Panc1 (cell line): Measurements from ENCODE around the gene NUTF2. TPM values are rescaled to one million over a fixed set of nuclear protein-coding genes. Genes with fewer than 3 reads are reported as not detected.

Experiments used
- ATAC-seq: fragments of 200-7000 bp; cut with Tn5 transposase; 2 replicates; pipeline ENCODE4 v1.9.1; 2020; ENCODE audit warnings: mild to moderate bottlenecking, moderate library complexity
- BruUV-seq: library from RNA; stranded (reverse); fragments of 400-500 nt; replicated peaks from 2 replicates; lab custom pipeline; 2021; lab: Mats Ljungman, UMichigan
- CTCF ChIA-PET: fragments of 300-600 bp; sonication (Branson Sonifier 250); formaldehyde crosslinking; loops from one replicate; lab custom pipeline; 2022; ENCODE audit warnings: antibody characterized with exemption; lab: Charles Lee
- POLR2A ChIA-PET: fragments of 300-600 bp; sonication (Branson Sonifier 250); formaldehyde crosslinking; loops from one replicate; lab custom pipeline; 2022; ENCODE audit warnings: antibody characterized with exemption; lab: Charles Lee
- DNase-seq: peaks from one replicate; pipeline ENCODE4 v3.0.0-alpha.2; 2010; ENCODE audit warnings: low read depth, low spot score
- H3K27ac ChIP-seq: 2 replicates; pipeline ENCODE4 v1.5.1; 2011; ENCODE audit warnings: mild to moderate bottlenecking, low read length, inconsistent platforms
- H3K27me3 ChIP-seq: fragments of 200-500 bp; sonication (Bioruptor generic); 2 replicates; pipeline ENCODE4 v1.6.0; 2014; ENCODE audit warnings: low read length, inconsistent platforms; ENCODE audit not compliant: control insufficient read depth, insufficient read depth
- H3K36me3 ChIP-seq: fragments of 200-500 bp; sonication (Bioruptor generic); 2 replicates; pipeline ENCODE4 v1.5.1; 2014; ENCODE audit warnings: inconsistent platforms, mild to moderate bottlenecking, low read length, moderate library complexity; ENCODE audit not compliant: control insufficient read depth, insufficient read depth
- H3K4me1 ChIP-seq: 2 replicates; pipeline ENCODE4 v1.5.1; 2011; ENCODE audit warnings: inconsistent platforms, mild to moderate bottlenecking, low read length, moderate library complexity; ENCODE audit not compliant: control insufficient read depth, insufficient read depth
- H3K4me3 ChIP-seq, 2 experiments: 2 replicates each; pipeline ENCODE4 v1.5.1; 2011 to 2012; ENCODE audit warnings: low read depth in 2 of 2, low read length in 2 of 2, mild to moderate bottlenecking in 2 of 2, inconsistent platforms in 1 of 2, moderate library complexity in 1 of 2
- H3K9me3 ChIP-seq: fragments of 200-500 bp; sonication (Bioruptor generic); 2 replicates; pipeline ENCODE4 v1.5.1; 2014; ENCODE audit warnings: low read depth, mild to moderate bottlenecking, inconsistent platforms, low read length, moderate library complexity; ENCODE audit not compliant: control insufficient read depth, insufficient read depth
- POLR2AphosphoS5 ChIP-seq: IDR thresholded peaks from 2 replicates; pipeline ENCODE4 v1.6.1; 2012; ENCODE audit warnings: mild to moderate bottlenecking, low read depth, low read length, moderate library complexity
- SIN3A ChIP-seq: IDR thresholded peaks from 2 replicates; pipeline ENCODE4 v1.6.1; 2012; ENCODE audit warnings: low read depth, mild to moderate bottlenecking, low read length, moderate library complexity, borderline replicate concordance; ENCODE audit not compliant: insufficient read depth
- TCF7L2 ChIP-seq: IDR thresholded peaks from 2 replicates; pipeline ENCODE4 v1.6.1; 2011; ENCODE audit warnings: mild to moderate bottlenecking, low read depth, low read length, inconsistent platforms
- in situ Hi-C: cut with HindIII; loops from 2 replicates; pipeline ENCODE4 v1.10.0; 2016; ENCODE audit warnings: low sequenced_read_pairs, low pct_unique_long_range_greater_than_20kb
- intact Hi-C: fragments of 100-400 bp; cut with micrococcal nuclease; formaldehyde crosslinking; loops from one replicate; pipeline ENCODE4 v1.10.0; 2022; ENCODE audit not compliant: unreplicated experiment
- total RNA-seq: library from RNA; stranded (reverse); gene quantifications from one replicate; pipeline ENCODE4 v1.2.1, GENCODE V29; 2021; ENCODE audit not compliant: unreplicated experiment
- TF ChIP-seq, protein P1 (sequence below): fragments of 450-650 bp; IDR thresholded peaks from 2 replicates; pipeline ENCODE4 v1.5.1; 2017; ENCODE audit warnings: mild to moderate bottlenecking
- TF ChIP-seq, protein P2 (sequence below), 2 experiments: IDR thresholded peaks; 2 replicates each; pipeline ENCODE4 v1.6.1; 2011 to 2012; ENCODE audit warnings: low read depth in 2 of 2, control low read depth in 1 of 2, low read length in 1 of 2, mild to moderate bottlenecking in 1 of 2, moderate library complexity in 1 of 2; ENCODE audit not compliant: insufficient read depth in 1 of 2

Gene NUTF2
- total RNA-seq, 1 experiment from 2014 or later: 119 TPM

DNA sequence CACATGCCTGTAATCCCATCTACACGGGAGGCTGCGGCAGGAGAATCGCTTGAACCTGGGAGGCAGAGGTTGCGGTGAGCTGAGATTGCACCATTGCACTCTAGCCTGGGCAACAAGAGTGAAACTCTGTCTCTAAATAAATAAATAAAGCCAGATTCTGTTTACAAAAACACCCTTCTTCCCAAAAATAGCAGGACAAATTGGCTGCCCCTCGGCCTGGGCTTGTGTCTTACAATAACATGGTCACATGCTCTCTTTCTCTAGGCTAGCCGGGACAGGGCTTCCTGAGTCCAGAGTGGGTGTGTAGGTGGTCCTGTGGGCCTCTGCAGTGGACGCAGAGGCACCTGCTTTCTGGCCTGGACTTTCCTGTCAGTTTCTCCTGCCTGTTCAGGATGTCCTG, 22.9 kb downstream of the NUTF2 start:
- Histone ChIP-seq H3K4me1 (peaks cover 14% of the 10 kb centered on the region), H3K9me3 (no peaks in the 10 kb centered on the region), H3K4me3 (no peak overlapping the region), H3K27me3 (no peaks in the 10 kb centered on the region), H3K27ac (no peak overlapping the region), H3K36me3 (no peaks in the 10 kb centered on the region; the same call in none of the 2 replicates)
- BruUV-seq: no TSS peak
- DNase-seq: no peak
- TF ChIP-seq POLR2AphosphoS5: no peak
- no peak for TF ChIP-seq SIN3A
- TF ChIP-seq, protein P1, sequence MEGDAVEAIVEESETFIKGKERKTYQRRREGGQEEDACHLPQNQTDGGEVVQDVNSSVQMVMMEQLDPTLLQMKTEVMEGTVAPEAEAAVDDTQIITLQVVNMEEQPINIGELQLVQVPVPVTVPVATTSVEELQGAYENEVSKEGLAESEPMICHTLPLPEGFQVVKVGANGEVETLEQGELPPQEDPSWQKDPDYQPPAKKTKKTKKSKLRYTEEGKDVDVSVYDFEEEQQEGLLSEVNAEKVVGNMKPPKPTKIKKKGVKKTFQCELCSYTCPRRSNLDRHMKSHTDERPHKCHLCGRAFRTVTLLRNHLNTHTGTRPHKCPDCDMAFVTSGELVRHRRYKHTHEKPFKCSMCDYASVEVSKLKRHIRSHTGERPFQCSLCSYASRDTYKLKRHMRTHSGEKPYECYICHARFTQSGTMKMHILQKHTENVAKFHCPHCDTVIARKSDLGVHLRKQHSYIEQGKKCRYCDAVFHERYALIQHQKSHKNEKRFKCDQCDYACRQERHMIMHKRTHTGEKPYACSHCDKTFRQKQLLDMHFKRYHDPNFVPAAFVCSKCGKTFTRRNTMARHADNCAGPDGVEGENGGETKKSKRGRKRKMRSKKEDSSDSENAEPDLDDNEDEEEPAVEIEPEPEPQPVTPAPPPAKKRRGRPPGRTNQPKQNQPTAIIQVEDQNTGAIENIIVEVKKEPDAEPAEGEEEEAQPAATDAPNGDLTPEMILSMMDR: no peak
- TF ChIP-seq, protein P2, sequence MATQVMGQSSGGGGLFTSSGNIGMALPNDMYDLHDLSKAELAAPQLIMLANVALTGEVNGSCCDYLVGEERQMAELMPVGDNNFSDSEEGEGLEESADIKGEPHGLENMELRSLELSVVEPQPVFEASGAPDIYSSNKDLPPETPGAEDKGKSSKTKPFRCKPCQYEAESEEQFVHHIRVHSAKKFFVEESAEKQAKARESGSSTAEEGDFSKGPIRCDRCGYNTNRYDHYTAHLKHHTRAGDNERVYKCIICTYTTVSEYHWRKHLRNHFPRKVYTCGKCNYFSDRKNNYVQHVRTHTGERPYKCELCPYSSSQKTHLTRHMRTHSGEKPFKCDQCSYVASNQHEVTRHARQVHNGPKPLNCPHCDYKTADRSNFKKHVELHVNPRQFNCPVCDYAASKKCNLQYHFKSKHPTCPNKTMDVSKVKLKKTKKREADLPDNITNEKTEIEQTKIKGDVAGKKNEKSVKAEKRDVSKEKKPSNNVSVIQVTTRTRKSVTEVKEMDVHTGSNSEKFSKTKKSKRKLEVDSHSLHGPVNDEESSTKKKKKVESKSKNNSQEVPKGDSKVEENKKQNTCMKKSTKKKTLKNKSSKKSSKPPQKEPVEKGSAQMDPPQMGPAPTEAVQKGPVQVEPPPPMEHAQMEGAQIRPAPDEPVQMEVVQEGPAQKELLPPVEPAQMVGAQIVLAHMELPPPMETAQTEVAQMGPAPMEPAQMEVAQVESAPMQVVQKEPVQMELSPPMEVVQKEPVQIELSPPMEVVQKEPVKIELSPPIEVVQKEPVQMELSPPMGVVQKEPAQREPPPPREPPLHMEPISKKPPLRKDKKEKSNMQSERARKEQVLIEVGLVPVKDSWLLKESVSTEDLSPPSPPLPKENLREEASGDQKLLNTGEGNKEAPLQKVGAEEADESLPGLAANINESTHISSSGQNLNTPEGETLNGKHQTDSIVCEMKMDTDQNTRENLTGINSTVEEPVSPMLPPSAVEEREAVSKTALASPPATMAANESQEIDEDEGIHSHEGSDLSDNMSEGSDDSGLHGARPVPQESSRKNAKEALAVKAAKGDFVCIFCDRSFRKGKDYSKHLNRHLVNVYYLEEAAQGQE (IDR thresholded peaks at IDR 0.05; ENCODE audit: insufficient read depth in 1 of 2, low read depth in 2 of 2, low read length in 1 of 2): no peak
- no peak for TF ChIP-seq TCF7L2
- intact Hi-C loops (no loop called here), in situ Hi-C loops (no loop called here)
- ChIA-PET CTCF (no interaction called here), POLR2A (no interaction called here)
- ATAC-seq: no peak

DNA sequence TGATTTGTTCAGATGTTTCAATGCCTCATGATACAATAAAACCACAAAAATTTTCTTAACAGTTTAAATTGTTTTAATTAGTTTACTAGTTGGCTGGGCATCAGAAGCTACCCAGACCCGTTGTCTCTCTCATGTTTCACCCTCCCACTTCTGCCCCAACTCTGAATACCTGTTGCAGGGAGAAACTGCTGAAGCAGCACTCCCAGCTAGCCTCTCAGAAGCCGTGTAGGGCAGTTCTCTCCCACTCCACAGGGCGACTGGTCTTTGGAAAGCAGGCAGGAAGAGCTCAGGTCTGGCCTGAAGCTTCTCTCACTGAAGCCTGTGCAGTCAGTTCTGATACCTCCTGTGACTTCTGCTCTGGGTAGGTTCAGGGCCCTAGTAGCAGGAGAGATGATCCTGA, 24.5 kb downstream of the NUTF2 start:
- ATAC-seq (no peak), DNase-seq (no peak)
- no peaks in the 10 kb centered on the region for H3K9me3 ChIP-seq
- intact Hi-C loops: no loop called here
- H3K27me3 ChIP-seq: no peaks in the 10 kb centered on the region
- no peak overlapping the region for H3K27ac ChIP-seq
- in situ Hi-C loops: no loop called here
- no peaks in the 10 kb centered on the region; the same call in none of the 2 replicates for H3K36me3 ChIP-seq
- no peak overlapping the region for H3K4me3 ChIP-seq
- ChIA-PET CTCF (interaction anchor here (1.0 kb wide), 1 partner anchor 11 kb away, joined by 9 read pairs; no protein-coding TSS in a partner anchor), POLR2A (no interaction called here)
- BruUV-seq: no TSS peak
- TF ChIP-seq, protein P2 (IDR thresholded peaks at IDR 0.05; ENCODE audit: insufficient read depth in 1 of 2, low read depth in 2 of 2, low read length in 1 of 2): no peak
- no peak for TF ChIP-seq TCF7L2
- no peak for TF ChIP-seq SIN3A
- no peak for TF ChIP-seq POLR2AphosphoS5
- TF ChIP-seq, protein P1: no peak
- H3K4me1 ChIP-seq: peaks cover 17% of the 10 kb centered on the region
